ENCODE measurements around the gene DDX27. TPM values are rescaled to one million over a fixed set of nuclear protein-coding genes. Genes with fewer than 3 reads are reported as not detected.

DDX27 gene
- total and polyA plus RNA-seq, 2 of the 13 experiments (the other 11 are each of a cell fraction or from before 2014, with no cell fraction given), result 42.6 to 72.8 TPM

GRCh38 chr20:49280463-49281058, 61.3 kb downstream of the DDX27 start (continued):
- TF ChIP-seq ZNF407 (CRISPR knock-in tag; IDR thresholded peaks at IDR 0.05; ENCODE audit: not compliant biosample characterization) (no peak), ZNF180 (CRISPR knock-in tag; IDR thresholded peaks at IDR 0.05; ENCODE audit: borderline replicate concordance, low read depth) (no peak), TFE3 (CRISPR knock-in tag; IDR thresholded peaks at IDR 0.05) (peak; percentile 12; the same call in 1 of the 2 replicates), MAFG (CRISPR knock-in tag; IDR thresholded peaks at IDR 0.05) (no peak), TRIM24 (CRISPR knock-in tag; IDR thresholded peaks at IDR 0.05) (0 out of 2 replicates have a peak, but pooled peaks have one; percentile 26), SALL2 (CRISPR knock-in tag; IDR thresholded peaks at IDR 0.05) (no peak), GTF3A (CRISPR knock-in tag; conservative IDR thresholded peaks at IDR 0.05) (no peak), ZZZ3 (CRISPR knock-in tag; IDR thresholded peaks at IDR 0.05; ENCODE audit: borderline replicate concordance) (no peak)
- TF ChIP-seq, protein P1, sequence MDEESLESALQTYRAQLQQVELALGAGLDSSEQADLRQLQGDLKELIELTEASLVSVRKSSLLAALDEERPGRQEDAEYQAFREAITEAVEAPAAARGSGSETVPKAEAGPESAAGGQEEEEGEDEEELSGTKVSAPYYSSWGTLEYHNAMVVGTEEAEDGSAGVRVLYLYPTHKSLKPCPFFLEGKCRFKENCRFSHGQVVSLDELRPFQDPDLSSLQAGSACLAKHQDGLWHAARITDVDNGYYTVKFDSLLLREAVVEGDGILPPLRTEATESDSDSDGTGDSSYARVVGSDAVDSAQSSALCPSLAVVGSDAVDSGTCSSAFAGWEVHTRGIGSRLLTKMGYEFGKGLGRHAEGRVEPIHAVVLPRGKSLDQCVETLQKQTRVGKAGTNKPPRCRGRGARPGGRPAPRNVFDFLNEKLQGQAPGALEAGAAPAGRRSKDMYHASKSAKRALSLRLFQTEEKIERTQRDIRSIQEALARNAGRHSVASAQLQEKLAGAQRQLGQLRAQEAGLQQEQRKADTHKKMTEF (CRISPR knock-in tag; IDR thresholded peaks at IDR 0.05), result no peak
- TF ChIP-seq, protein P2, sequence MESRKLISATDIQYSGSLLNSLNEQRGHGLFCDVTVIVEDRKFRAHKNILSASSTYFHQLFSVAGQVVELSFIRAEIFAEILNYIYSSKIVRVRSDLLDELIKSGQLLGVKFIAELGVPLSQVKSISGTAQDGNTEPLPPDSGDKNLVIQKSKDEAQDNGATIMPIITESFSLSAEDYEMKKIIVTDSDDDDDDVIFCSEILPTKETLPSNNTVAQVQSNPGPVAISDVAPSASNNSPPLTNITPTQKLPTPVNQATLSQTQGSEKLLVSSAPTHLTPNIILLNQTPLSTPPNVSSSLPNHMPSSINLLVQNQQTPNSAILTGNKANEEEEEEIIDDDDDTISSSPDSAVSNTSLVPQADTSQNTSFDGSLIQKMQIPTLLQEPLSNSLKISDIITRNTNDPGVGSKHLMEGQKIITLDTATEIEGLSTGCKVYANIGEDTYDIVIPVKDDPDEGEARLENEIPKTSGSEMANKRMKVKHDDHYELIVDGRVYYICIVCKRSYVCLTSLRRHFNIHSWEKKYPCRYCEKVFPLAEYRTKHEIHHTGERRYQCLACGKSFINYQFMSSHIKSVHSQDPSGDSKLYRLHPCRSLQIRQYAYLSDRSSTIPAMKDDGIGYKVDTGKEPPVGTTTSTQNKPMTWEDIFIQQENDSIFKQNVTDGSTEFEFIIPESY (CRISPR knock-in tag; IDR thresholded peaks at IDR 0.05), result no peak
- TF ChIP-seq, protein P3, sequence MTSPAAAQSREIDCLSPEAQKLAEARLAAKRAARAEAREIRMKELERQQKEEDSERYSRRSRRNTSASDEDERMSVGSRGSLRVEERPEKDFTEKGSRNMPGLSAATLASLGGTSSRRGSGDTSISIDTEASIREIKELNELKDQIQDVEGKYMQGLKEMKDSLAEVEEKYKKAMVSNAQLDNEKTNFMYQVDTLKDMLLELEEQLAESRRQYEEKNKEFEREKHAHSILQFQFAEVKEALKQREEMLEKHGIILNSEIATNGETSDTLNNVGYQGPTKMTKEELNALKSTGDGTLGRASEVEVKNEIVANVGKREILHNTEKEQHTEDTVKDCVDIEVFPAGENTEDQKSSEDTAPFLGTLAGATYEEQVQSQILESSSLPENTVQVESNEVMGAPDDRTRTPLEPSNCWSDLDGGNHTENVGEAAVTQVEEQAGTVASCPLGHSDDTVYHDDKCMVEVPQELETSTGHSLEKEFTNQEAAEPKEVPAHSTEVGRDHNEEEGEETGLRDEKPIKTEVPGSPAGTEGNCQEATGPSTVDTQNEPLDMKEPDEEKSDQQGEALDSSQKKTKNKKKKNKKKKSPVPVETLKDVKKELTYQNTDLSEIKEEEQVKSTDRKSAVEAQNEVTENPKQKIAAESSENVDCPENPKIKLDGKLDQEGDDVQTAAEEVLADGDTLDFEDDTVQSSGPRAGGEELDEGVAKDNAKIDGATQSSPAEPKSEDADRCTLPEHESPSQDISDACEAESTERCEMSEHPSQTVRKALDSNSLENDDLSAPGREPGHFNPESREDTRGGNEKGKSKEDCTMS (CRISPR knock-in tag; conservative IDR thresholded peaks at IDR 0.05), result 0 out of 2 replicates have a peak, but pooled peaks have one; percentile 20
